GM10847 (cell line): ENCODE results near the gene ANKRD12.

Experiments
- POLR2A ChIP-seq: IDR thresholded peaks from 2 replicates; pipeline ENCODE4 v1.6.1; 2011; ENCODE audit not compliant: insufficient read length; ENCODE audit errors: extremely low read depth

ANKRD12 gene

GRCh38 chr18:9233771-9234440 lies 97.3 kb downstream of the ANKRD12 start:
- TF ChIP-seq POLR2A: no peak

DNA sequence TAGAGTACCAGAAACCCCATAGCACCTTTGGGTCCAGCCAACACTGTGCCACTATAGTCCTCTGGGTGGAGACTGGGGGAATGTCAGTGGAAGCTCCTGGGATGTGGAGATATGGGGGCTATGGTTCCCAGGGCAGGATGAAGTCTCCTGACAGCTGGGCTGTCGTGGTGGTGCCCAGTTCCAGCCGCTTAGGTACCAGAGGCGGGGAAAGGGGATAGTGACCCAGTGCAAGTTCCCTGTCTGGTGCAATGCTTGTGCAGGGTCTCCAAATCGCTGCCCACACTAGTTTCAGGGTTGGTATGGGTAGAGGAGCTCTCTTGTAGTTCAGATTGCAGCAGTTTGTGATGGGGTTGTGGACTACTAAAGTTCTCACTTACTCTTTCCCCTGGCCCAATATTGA lies 97.9 kb downstream of the ANKRD12 start:
- no peak for TF ChIP-seq POLR2A

- no peak for TF ChIP-seq POLR2A
These were observed 101.4 kb downstream of the ANKRD12 start for GRCh38 chr18:9237981-9238380.

GRCh38 chr18:9239720-9240119 lies 103.1 kb downstream of the ANKRD12 start:
- TF ChIP-seq POLR2A: no peak

- no peak for TF ChIP-seq POLR2A
These were observed 103.7 kb downstream of the ANKRD12 start for GRCh38 chr18:9240270-9240669.

- no peak for TF ChIP-seq POLR2A
These were observed 106.4 kb downstream of the ANKRD12 start for GRCh38 chr18:9243029-9243428.

- no peak for TF ChIP-seq POLR2A
These were observed 107.8 kb downstream of the ANKRD12 start for GRCh38 chr18:9244376-9244775.

GRCh38 chr18:9248661-9249060 lies 112.1 kb downstream of the ANKRD12 start:
- no peak for TF ChIP-seq POLR2A

DNA sequence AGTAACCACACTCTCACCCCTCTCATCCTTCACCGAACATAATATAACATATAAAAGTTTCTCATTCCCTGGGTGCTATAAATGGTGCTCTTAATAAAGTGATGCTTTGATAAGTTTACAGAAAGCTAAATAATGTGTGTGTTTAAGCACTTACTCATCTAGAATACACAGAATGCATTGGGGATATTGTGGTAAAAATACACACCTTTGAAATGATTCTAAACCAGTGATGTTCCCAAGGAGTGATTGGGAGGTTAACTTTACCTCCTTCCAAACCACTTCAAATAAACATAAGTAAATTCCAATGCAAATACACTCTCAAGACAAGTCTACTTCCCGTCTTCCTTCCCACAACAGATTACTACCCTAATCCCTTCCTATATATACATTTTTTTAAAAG lies 112.7 kb downstream of the ANKRD12 start:
- TF ChIP-seq POLR2A: no peak

GRCh38 chr18:9259173-9259572 lies 122.6 kb downstream of the ANKRD12 start:
- TF ChIP-seq POLR2A: no peak

DNA sequence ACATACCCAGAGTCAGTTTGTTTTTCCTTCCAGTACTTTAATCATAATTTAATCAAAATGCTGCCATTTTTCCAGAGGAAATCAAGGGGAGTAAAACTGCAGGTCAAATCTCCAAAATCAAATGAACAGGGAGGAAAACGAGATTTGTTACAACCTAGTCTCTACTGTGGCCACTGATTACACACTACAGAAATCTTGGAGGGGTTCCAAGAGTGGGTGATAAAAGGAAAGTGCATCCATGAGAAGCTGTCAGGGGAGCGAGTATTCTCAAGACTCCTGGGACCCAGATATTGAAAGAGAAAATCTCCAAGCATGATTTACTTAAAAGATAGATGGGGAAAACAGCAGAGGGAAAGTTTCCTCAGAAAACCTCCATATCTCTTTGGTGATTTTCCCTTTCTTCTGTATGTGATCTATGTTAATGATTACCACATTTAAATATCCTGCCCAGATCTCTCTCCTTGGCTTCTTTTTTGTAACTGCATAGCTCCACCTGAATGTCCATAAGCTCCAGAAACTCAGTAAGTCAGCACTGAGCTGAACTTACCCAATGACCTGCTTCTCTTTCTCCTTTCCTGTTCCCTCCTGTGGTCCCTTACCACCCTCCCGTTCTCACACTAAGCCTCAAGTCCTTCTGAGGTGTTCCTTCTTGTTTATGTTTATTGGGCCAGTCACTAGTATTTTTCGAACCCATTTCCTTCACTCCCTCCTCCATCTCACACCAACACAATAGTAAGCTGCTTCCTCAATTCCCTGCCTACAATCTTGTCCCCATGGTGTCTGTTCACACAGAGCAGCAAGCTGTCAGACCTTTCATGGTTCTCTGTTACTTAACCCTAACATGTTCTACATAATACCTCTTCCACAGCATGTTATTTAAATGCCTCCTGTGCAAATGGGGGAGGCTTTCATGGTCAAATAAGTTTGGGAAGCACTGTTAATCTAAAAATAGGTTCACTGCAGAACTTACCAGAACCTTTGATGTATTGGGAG lies 124.1 kb downstream of the ANKRD12 start:
- no peak for TF ChIP-seq POLR2A

DNA sequence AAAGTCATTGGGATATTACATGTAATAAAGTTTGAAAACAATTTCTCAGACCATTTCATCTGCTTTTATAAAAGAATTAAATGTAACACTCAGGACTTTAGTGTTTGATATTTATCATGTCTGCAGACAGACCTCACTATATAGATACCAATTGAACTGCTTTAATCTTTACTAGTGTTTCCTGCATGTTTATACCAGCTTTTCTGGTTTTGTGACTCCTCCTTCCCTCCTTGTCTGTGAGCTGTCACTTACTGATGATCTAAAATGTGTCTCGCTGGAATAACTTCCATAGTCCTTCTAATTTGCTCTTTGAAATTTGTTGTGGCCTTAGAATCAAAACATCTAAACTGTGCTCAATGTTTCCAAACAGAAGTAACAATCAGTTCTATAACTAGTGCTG lies 126.7 kb downstream of the ANKRD12 start:
- TF ChIP-seq POLR2A: no peak

- TF ChIP-seq POLR2A: no peak
These were observed 136.6 kb downstream of the ANKRD12 start for GRCh38 chr18:9273221-9273620.

GRCh38 chr18:9275890-9276289 lies 139.3 kb downstream of the ANKRD12 start:
- no peak for TF ChIP-seq POLR2A

DNA sequence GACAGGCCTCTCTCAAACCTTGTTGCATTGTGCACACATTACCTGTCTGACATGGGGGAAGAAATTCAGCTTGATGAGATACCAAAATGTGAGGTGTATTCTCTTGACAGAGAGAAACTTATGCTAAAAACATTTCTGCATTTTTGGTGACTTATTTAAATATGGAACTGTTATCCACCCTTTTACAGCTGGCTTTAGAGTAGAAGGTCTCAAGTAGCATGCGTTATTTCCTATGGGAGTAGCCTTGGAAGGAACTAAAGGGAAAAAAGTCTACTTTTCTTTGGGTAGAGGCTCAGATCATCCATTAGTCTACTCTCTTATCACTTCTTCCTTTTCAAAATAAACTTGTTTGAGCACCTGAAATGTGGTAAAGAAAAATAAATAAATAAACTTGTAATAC lies 141.4 kb downstream of the ANKRD12 start:
- no peak for TF ChIP-seq POLR2A

DNA sequence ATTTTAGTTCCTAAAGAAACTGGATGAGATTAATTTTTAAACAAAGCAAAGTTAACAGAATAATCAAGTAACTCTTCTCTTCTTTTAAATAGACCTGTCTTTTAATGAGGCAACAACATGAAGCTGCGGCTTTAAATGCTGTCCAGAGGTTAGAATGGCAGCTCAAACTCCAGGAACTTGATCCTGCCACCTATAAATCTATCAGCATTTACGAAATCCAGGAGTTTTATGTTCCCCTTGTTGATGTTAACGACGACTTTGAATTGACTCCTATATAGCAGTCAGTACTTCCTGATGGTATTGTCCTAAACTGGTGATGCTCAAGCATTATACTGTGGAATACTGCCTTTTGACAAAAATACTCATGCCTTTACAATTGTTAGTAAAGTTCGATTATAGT lies 144.3 kb downstream of the ANKRD12 start:
- no peak for TF ChIP-seq POLR2A
